Keratinocyte (primary cell): ENCODE data around the gene PLD1.

ENCODE experiments used
- CTCF ChIP-seq, 3 experiments: IDR thresholded peaks in 1 of 3; conservative IDR thresholded peaks in 1 of 3; optimal IDR thresholded peaks in 1 of 3; 2 replicates in 2 of 3; 3 replicates in 1 of 3; pipeline versions ENCODE3 to v1.5.1; 2011; ENCODE audit warnings: low read length in 3 of 3, mild to moderate bottlenecking in 3 of 3, moderate library complexity in 2 of 3, control low read depth in 1 of 3, inconsistent platforms in 1 of 3; ENCODE audit not compliant: insufficient read depth in 2 of 3; ENCODE audit errors: extremely low read depth in 1 of 3
- EZH2 ChIP-seq: IDR thresholded peaks from one replicate; pipeline ENCODE4 v1.6.1; 2012; ENCODE audit warnings: inconsistent platforms, mild to moderate bottlenecking, low read length, moderate library complexity

GRCh38 chr3:171807806-171808205 is 2.5 kb downstream of the PLD1 start:
- TF ChIP-seq CTCF (optimal IDR thresholded peaks at IDR 0.05 in 1 of 3, IDR thresholded peaks at IDR 0.05 in 1 of 3, conservative IDR thresholded peaks at IDR 0.05 in 1 of 3; ENCODE audit: extremely low read depth in 1 of 3, insufficient read depth in 2 of 3, low read length in 3 of 3) (no peak), EZH2 (no peak)
